A673 (cell line): Measurements from ENCODE around the gene SLCO3A1.

ENCODE experiments used
- CTCF ChIP-seq: fragments of 300-800, 200-600 bp; sonication (generic); conservative IDR thresholded peaks from 2 replicates; pipeline ENCODE4 v1.5.1; 2017; ENCODE audit warnings: low read depth, mild to moderate bottlenecking, antibody characterized with exemption, low read length, moderate library complexity, mixed read lengths
- EZH2 ChIP-seq: fragments of 200-600 bp; sonication (generic); IDR thresholded peaks from 2 replicates; pipeline ENCODE4 v1.6.1; 2017; ENCODE audit warnings: borderline replicate concordance, low read depth, mild to moderate bottlenecking, mixed read lengths, antibody characterized with exemption, low read length; ENCODE audit not compliant: poor library complexity, severe bottlenecking

GRCh38 chr15:92043283-92043682 is 189.8 kb downstream of the SLCO3A1 start:
- TF ChIP-seq EZH2 (no peak), CTCF (no peak)
